GM12801 (cell line): ENCODE measurements around the gene FAH.

Source experiments
- CTCF ChIP-seq: IDR thresholded peaks from one replicate; pipeline ENCODE4 v1.5.1; 2011; ENCODE audit warnings: control low read depth; ENCODE audit not compliant: insufficient read length; ENCODE audit errors: extremely low read depth

The FAH gene

GRCh38 chr15:80208758-80209734 is 56.2 kb downstream of the FAH start:
- TF ChIP-seq CTCF, result no peak

DNA sequence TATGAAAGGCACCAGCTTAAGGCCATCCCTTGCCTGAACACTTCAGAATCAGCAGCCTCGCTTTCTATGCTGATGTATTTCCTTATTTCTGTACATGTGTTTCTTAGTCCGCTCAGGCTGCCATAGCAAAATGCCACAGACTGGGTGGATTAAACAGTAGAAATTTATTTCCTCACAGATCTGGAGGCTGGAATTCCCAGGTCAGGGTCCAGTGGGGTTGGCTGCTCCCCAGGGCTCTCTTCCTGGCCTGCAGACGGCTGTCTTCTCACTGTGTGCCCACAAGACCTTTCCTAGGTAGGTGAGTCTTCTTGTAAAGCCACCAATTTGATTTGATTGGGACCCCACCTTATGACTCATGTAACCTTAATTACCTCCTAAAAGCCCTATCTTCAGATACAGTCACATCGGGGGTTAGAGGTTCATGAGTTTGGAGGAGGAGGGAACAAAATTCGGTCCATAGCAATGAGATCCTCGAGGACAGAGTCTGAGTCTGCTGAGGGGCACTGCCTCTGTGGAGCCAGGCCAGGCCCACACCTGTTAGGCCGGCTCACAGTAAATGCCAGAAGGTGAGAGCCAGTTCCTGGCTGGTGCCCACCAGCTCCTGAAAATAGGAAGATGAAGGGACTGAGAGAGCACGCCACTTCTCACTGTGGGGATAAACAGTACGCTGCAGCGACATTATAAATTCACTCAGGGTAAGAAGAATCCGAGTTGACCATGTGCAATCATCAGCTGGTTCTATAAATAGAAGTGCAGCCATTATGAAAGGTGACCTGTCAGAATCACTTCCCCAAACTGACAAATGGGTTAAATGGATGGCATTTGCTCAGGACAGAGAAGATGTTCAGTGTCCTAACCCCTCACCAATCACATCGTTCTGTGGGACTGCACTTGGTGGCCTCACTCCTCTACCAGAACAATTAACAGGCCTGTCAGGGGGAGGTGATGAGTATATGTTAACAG is 58.1 kb downstream of the FAH start:
- TF ChIP-seq CTCF, result no peak

DNA sequence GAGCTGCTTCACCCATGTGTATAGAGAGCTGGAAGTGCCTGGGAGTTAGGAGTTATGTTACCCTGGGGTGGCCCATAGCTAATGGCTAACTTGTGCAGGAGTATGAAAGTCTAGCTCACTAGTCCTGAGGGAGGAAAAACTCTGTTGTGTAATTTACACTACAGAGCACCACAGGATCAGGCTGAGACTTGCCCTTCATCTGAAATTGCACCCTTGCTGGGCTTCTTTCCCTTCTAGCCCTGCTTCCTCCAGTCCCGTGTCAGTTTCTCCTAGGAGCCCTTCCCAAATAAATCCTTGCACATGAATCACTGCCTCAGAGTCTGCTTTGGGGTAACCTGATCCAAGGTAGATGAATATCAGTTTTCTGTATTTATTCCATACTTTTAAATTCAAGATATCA is 59.2 kb downstream of the FAH start:
- no peak for TF ChIP-seq CTCF

DNA sequence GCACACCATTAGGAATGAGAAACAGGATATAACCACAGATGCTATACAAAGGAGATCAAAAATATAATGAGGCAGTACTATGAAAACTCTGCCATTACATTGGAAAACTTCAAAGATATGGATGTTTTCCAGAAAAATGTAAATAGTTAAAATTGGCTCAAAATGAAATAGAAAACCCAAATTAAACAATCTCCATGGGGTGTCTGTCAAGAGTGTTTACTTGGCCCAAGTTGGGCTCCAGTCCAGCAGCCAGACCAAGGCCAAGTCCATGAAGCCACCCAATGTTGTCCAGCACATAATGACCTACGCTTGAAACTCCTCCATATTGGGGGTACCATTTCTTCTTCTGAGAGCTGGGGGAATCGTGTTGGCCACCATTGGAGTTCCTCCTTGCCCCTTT is 62.1 kb downstream of the FAH start:
- TF ChIP-seq CTCF, result no peak

DNA sequence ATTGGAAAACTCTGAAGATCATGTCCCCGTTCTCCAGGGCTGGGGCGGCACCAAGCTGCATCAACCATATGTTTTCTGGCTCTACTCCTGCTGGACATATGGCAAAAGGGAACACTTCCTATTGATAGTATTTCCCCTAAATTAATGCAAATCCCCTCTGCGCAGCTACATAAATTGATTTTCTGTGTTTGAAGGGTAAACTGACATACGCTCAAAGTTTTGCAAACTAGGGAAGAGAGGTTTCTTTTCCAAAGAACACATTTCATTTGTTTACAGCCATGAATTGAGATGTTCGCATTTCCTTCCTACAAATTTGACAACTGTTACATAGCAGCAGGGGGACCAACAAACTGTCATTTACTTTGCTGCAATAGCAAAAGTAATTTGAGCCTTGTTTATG is 63.3 kb downstream of the FAH start:
- TF ChIP-seq CTCF, result no peak

DNA sequence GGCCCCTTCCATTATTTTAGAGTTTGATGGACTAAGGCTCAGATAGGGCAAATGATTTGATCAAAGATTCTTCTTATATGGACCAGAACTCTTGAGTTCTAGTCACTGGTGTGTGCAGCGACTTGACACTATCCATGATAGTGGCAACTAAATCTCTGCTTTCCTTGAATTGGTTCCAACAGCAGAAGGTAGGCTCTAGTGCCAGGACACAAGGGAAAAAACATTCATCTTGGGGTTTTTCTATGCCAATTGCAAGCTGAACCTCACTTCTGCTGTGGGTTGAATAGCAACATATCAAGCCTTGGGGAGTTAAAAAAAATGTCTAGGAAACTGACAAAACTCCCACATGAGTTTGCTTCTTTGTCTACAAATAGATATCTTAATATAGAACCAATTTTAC is 64.1 kb downstream of the FAH start:
- no peak for TF ChIP-seq CTCF

DNA sequence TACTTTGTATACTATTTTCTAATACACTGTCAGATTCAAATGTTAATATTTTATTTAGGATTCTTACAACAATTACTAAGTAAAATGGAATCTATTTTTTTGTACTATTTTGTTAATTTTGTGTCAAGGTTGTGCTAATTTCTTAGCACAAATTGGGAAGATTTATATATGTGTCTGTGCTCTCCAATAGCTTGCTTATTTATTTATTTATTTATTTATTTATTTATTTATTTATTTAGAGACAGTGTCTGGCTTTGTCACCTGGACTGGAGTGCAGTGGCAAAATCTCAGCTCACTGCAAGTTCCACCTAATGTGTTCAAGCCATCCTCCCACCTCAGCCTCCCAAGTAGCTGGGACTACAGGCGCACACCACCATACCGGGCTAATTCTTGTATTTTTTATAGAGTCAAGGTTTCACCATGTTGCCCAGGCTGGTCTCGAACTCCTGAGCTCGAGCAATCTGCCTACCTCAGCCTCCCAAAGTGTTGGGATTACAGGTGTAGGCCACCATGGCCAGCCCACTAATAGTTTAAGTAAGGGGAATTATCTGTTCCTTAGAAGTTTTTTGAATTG is 64.6 kb downstream of the FAH start:
- TF ChIP-seq CTCF, result no peak
